Stimulated activated CD8-positive, alpha-beta memory T cell treated with anti-CD3 and anti-CD28 coated beads, Interleukin-7, amount 100 ng/mL, for 48 hours (primary cell): ENCODE measurements around the gene PM20D1.
"Not testable (repeated sequence)": the region's sequence is repeated elsewhere in the genome, so short reads cannot be mapped to it uniquely, and the experiment has no call there.

Source experiments
- DNase-seq, 2 donors: peaks; one replicate each; pipeline ENCODE4 v3.0.0-alpha.2; 2020; ENCODE audit warnings: low read depth in 1 of 2; ENCODE audit errors: extremely low read depth in 1 of 2

The PM20D1 gene

DNA sequence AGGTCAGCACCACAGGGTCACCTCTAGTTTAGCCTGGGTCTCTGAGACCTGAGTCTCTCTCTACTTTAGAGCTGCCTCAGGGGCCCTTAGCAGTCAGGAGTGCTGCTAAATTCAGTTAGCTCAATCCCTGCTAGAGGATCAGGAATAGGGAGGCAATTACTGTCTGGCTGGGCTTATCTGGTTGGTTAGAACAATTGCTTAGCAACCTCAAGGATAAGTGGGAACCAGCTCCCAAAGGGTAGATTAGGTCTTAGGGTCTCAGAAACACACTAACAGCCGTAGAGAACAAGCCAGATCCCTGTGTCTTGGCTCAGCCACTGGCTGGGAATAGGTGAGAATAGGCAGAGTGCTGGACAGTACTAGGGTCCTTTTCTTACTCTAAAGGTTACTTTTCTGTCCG, 7.7 kb downstream of the PM20D1 start:
- DNase-seq: no peak

DNA sequence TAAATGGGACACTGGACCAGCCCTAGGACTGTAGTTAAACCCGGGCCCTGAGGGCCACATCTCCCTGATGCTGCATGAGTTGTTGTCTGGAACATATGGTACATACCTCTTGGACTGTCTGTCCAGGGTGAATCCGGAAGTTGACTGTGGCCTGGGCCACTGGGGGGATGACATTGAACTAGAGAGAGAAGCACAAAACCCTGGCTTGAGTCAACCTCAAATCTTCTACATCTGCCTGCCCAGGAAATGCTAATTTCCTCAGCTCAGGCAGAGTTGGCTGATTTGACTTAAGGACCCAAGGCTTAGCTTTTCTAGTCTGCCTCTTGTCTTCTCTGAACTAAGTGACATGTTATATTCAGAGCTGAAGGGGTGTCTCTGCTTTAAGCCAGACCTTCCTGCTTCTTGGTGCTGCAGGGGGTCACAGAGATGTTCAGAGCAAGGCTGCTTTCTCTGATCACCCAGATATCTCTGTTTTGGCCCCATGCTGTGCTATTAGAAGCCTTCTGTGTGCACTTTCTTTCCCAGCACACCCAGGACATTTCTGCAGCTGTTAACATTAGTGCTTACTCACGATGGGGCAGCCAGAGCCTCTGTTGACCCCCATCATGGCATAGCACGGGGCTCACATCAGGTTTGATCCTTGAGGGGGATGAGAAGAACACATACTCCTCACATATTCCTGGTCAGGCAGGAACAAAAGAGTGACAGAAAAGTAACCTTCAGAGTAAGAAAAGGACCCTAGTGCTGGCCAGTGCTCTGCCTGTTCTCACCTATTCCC, 9.6 kb downstream of the PM20D1 start:
- DNase-seq: no peak

DNA sequence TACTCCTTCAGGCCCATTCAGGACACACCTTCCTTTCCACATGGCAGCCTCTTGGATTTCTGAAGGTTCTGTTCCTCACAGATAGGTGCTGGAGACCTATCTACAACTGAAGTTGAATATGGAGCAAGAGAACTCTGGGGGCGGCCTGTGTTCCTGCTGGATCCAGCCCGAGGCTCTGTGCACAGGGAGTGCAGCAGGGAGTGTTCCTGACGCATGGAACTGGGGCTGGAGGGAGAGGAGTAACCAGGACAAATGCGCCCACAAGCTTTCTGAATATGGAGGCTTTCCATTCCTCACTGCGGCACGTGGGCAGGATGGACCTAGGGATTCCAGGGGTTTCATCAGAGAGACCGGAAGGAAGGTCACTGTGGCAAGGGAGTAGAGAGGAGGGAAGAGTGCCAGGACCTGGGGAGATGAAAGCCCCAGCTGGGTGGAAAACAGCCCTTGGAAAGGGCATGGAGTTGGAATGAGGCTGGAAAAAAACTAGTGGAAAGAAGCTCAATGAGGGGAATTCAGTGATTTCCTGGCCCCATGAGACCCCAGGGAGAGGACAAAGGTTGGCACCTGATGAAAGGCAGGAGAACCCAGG, 12.5 kb downstream of the PM20D1 start:
- no peak for DNase-seq

DNA sequence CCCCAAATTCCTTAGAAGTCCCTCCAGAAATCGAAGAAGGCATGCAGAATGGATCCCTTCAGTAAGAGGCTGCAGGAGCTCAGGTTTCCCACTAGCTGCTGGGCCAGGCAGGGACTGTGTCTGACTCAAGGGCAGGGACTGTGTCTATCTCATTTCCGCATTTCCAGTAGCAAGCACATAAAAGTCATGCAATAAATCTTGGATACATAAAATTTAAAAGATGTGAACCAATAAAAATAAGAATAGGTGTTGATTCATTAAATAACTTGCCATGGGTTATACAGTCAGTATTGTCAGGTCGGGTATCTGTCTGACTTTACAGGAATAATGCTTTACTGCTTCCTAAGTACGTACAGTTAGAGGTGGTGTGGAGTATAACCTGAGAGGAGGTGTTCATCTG, 15.2 kb downstream of the PM20D1 start:
- DNase-seq: no peak

DNA sequence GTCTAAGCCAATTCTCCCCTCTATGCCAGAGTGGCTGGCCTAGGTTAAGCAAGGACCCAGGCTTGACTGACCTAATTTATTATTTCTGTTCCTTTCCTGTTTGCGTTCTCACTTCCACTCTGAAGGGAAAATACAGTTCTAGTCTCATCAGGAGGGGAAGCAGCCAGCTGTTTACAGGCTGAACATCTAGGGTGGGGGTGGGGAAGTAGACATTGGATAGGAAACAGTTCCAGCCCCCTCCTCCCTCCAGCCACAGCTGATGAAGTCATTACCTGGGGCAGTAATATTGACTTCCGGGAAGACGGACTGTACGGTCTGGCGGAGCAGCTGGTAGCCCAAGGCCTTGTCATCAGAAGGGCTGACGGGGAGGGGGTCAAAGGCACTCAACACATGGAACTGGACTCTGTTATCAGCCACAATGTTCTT, 17.6 kb downstream of the PM20D1 start:
- no peak for DNase-seq

DNA sequence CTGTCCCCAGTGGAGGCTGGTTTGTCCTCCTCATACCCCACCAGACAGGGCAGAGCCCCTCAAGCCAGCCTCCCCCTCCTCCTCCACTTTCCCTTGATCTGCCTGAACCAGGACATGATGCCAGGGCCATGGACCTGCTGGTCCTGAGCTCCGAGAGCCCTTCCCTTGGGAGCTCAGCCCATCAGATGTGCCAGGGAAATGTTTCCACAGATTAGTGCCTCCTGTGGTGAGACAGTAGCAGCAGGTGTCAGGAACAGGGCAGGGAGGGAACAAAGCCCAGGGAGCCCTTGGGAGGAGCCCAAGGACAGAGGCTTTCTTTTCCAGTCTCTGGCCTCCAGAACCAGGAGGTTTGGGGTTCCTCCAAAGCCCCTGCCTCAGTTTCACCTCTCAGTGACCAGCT, 22.3 kb downstream of the PM20D1 start:
- DNase-seq: no peak

DNA sequence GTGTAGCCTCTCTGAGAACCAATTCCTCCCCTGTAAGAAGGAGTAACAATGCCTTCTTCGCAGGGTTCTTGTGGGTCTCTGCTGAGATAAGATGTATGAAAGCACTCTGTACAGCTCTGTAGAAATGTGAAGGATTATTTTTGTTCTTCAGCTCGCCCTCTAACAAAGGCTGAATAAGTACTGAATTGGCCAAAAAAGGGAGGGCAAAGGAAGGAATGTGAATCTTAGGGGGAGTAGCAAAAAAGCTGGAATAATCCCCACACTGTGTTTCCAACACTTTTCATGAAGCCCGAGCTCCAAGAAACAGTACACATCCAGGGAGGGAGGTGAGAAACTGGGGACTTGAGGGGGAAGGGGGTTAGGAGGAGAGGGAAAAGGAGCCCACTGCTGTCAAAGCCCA, 22.9 kb downstream of the PM20D1 start:
- DNase-seq: no peak

DNA sequence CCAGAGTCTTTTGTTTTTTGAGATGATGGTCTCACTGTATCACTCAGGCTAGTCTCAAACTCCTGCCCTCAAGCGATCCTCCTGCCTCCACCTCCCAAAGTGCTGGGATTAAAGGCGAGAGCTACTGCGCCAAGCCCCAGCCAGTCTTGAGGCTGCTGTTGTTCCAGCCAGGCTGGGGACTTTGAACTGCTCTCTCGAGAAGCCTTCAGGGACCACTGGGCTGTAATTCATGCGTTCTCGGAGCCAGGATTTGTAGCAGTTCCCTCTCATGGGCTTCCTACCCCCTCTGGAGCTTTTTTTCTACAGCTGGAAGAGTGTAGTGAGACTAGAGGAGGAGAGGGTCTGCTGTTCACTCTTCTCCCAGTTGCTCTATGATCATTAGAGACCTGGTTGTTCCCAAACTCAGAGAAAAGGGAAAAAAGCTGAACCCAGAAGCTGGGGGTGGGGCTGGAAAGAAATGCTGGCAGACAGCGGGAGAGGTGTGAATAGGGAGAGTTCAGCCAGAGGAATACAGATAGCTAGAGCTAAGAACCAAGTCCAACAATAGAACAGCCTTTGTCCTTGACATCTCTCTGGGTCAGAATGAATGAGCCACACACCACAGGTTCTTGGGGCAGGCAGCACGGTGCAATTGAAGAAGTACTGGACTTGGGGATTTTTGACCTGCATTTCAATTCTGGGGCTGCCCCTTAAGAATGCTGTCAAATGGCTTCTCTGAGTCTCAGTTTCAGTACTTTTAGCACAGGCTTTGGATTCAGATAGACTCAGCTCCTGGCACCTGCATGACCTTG, 23.7 kb downstream of the PM20D1 start:
- no peak for DNase-seq

DNA sequence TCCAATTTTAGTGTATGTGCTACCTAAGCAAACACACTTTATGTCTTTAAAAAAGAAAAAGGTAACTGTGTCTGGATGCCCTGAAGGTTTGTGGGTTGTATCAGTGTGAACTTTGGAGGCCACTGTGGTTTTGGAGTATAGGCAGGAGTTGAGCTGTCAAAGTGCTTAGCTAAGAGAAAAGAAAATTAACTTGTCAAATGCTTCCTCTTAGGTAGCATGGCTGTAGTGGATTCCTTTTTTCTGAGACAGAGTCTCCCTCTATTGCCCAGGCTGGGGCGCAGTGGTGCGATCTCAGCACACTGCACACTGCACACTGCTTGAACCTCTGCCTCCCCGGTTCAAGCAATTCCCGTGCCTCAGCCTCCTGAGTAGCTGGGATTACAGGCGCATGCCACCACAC, 25.8 kb downstream of the PM20D1 start:
- DNase-seq: no peak

DNA sequence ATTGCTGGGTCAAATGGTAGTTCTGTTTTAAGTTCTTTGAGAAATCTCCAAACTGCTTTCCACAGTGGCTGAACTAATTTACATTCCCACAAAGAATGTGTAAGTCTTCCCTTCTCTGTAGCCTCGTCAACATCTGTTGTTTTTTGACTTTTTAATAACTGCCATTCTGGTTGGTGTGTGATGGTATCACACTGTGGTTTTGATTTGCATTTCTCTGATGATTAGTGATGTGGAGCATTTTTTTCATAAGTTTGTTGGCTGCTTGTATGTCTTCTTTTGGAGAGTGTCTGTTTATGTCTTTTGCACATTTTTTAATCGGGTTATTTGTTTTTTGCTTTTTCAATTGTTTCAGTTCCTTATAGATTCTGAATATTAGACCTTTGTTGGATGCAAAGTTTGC, 26.7 kb downstream of the PM20D1 start:
- not testable (repeated sequence) for DNase-seq

DNA sequence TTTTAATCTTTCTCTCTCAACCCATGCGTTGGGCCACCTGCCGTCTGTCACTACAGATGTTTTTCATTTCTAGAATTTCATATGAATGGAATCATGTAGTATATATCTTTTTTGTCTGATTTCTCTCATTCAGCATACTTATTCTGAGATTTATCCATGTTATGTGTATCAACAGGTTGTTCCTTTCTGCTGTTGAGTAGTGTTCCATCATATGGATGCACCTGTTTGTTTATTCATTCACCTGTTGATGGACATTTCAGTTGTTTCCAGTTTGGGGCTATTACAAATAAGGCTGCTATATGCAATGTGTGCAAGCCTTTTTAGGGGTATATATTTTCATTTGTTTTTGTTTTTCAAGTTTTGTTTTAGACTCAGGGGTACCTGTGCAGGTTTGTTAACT, 27.5 kb downstream of the PM20D1 start:
- DNase-seq: no peak

DNA sequence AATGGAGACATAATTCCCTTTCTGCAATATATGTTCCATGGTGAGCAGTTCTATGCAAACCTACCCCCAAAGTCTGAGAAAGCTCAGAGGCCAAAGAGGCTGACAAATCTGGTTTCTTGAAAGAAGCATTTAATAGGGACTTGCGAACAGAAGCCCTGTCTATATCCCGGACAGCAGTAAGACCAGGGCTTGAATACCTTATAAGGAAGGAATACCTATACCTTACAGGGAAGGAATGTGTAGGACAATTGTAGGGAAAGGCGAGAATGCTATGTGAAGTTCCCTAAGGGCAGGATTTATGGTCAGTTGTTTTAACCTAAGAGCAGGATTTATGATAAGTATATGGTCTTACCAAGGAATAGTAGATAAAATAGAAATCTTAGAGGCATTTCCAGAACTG, 31.9 kb downstream of the PM20D1 start:
- DNase-seq: no peak

DNA sequence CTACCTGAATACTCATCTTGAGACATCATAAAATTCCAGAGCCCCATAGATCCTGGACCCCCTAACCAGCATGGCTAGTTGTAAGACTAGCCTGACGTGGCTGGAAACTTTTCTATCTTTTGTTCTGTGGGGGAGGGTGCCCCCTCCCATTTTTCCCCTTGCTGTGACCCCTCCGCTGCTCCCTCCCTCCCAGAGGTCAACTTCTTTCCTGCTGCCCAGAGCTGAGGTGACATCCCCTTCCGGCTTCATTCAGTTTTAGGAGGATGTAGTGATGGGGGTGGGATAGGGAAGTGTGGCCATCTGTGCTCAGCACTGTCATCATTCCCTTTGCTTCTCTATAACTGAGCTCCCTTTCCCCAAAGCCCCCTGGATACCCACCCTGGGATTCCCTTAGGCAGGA, 32.6 kb downstream of the PM20D1 start:
- DNase-seq: no peak

DNA sequence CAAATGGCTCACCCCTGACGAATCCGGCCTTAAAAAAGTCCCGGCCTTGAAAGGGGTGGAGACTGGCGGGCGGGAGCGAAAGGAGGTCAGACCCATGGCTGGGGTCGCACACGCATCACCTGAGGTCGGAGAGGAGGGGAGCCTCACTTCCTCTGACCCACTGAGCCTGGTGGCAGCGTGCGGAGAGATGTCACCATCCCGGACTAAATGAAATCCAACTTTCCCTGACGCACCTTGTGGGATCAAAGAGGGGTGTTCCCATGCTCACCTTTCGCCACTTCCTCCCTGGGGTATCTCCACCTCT, 36.2 kb downstream of the PM20D1 start:
- DNase-seq: peak in 1 of 2 donors; percentile 15

DNA sequence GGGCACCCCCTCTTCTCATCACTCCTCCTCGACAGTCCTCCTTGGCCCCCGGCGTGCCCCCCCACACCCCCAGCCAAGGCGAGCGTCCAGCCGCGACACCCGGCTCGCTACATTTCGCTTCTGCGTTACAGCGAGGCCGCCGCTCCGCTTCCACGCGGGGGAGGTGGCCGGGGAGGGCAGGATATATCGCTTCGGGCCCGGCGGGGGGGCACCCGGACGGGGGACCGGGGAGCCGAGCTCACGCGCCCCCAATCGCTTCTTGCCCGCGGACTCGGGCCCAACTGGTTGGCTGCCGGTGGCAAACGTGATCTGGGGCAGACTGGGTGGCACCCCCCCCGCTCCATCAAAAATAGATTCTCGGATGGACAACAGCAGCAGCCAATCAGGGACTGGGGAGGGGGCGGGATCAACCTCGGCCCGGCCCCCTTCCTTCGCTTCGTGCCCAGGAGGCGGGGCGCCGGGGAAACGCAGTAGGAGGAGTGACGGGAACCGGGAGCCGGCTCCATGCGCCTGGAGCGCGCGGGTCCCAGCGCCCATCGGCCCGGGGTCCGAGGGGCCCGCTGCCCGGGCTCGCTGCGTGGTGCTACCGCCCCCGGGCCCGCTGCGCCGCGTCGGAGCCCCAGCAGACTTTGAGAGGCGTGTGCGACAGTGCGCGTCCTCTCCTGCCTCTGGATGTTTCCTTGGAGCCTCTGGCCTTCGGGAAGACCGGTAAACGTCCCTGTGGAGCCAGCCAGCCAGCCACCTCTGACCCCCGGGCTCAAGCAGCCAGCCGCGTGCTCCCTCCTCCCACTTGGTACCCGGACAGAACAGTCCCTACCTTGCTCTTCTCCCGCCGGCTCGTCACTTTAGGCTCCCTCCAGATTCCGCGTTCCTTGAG, 36.8 kb downstream of the PM20D1 start, which contains the start of gene SLC41A1:
TSS of gene SLC41A1 (minus strand) at position 321 of the 877 bp plus-strand sequence. CDS start 2,757 bp downstream, outside the sequence.
- peak; percentile 79 to 86 for DNase-seq

DNA sequence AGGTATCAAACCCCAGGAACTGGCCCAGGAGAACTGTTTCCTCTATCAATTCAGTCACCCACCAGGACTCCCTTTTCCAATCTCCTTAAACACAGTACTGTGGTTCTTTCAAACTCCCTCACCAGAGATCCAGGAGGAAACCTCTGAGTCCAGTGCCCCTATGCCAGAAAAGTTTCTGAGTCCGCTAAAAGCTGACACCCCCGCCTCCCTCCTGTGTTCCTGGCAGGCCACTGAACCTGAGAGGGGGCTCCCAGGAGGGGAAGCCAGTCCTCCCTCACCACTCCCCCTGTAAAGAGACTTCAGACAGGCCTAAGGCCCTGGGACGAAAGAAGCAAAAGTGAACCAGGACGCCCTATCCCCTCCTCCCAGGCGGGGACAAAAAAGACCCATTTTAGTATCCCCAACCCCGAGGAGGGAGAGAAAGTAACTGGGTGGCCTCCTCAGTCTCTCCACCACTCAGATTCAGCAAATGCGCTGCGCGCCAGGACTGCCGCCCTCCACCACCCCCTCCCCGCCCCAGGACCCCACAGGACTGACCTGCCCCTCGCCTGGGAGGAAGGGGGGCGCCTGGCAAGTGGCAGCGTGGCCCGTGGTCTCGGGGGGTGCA, 37.6 kb downstream of the PM20D1 start:
- no peak for DNase-seq

DNA sequence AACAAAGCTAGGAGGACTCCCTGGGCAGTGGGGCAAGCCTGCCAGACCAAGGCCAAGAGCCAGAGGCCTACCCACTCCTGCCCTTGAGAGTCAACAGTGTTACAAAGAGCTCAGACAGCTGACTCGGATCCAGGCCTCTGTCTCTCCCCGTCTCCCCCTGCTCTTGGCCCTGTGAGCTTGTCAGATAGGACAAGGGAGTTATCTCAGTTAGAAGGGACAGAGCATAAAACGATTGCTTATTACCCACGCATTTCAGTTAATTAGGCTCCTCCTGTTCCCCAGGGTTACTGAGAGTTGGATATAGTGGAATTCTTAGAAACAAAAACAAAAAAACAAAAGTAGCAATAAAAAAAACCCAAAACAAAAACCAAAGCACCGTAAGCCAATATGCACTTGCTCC, 38.3 kb downstream of the PM20D1 start:
- DNase-seq: no peak

DNA sequence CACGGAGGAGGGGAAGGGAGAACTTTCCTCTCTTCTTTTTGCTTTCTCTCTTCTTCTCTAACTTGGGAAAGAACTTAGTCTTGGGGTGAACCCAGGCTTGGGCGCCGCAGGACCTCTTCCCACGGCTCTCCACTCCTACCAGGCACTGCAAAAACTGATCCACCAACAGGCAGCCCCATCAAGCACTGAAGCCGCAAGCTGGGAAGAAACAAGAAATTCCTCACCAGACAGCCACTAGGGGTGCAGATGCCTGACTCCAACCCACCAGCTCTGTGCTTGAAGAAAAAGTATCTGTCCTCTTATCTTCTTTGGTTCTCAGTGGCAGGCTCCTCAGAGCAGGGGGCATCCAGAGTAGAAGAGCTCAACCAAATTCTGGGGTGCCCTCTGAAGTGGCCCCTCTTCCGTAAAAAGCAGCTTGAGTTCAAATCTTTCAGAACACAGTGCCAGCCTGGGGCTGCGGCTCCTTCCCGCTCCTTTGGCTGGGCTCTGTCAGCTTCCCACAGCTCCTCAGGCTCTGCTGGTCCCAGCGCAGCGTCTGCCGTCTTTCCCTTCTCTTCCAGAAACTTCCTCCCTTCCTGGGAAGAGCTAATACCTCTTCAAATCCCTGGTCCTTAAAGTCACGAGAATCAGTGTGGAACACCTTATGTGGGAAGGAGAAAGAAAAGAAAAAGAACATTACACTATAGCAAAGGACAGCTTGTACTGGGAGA, 39.3 kb downstream of the PM20D1 start:
- DNase-seq: no peak

DNA sequence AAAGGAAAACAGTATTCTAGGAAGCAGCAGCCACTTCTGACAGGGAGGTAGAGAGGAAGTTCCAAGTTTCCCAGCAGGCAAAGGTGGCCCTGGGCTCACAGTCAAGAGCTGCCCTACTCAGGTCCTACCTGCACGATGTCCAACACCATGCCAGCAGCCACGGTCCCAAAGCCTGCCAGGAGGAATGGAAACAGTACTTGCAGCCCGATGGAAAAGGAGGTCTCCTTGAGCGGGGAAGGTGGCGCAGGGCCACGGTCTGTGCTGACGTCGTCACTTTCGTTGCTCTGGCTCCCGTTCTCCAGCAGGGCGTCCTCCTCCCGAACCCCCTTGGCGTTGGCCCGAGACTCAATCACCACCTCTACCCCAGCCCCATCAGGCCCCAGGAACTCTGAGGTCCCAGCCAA, 40.0 kb downstream of the PM20D1 start:
- no peak for DNase-seq

DNA sequence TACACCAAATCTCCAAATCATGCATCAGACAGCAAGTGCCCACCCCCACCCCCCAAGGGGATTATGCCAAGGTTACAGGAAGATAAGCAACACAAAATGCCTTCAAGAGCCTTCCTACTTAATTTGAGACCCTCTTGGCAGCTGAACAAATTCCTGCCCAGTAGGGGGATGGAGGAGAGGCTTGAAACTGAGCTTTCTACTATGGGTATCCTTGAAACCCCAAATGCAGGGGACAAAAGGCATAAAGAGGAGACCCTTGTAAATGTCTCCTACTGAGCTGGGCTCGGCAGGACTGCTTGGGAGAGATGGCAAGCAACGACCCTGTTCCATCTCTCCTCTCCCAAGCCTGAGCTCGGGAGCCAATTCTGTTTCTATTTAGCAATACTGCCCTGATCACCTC, 40.5 kb downstream of the PM20D1 start:
- DNase-seq: no peak
